K562 (cell line): ENCODE measurements around the gene SPATA33. TPM values are rescaled to one million over a fixed set of nuclear protein-coding genes. Genes with fewer than 3 reads are reported as not detected.
A peak's percentile ranks its signal among the peaks of the same experiment; 100 is the strongest.

Experiments used
- ATF2 ChIP-seq: sonication (generic); formaldehyde crosslinking; IDR thresholded peaks from 2 replicates; pipeline ENCODE4 v1.8.1; 2022; ENCODE audit warnings: missing genetic modification reagents
- CTCFL ChIP-seq: IDR thresholded peaks from 2 replicates; pipeline ENCODE4 v1.6.1; 2011; ENCODE audit warnings: borderline replicate concordance, low read depth, mild to moderate bottlenecking, moderate library complexity, low read length; ENCODE audit not compliant: insufficient read depth, poor library complexity, severe bottlenecking
- FIP1L1 ChIP-seq: fragments of 200-400 bp; formaldehyde crosslinking; IDR thresholded peaks from 2 replicates; pipeline ENCODE4 v1.6.1; 2018; ENCODE audit warnings: mild to moderate bottlenecking, low read depth, low read length; ENCODE audit not compliant: poor library complexity, severe bottlenecking
- GABPB1 ChIP-seq: sonication (generic); formaldehyde crosslinking; IDR thresholded peaks from 2 replicates; pipeline ENCODE4 v1.8.0; 2022; ENCODE audit warnings: mild to moderate bottlenecking, missing genetic modification reagents
- GTF2F1 ChIP-seq: IDR thresholded peaks from 2 replicates; pipeline ENCODE4 v1.6.1; 2011; ENCODE audit warnings: low read depth, low read length, improper control_type of control experiment
- HDAC2 ChIP-seq: fragments of 450-650 bp; IDR thresholded peaks from 2 replicates; pipeline ENCODE4 v1.6.1; 2016; ENCODE audit warnings: mild to moderate bottlenecking
- HLTF ChIP-seq: fragments of 450-650 bp; IDR thresholded peaks from 2 replicates; pipeline ENCODE4 v1.6.1; 2016
- HMG20B ChIP-seq: fragments of 250-450 bp; sonication (Bioruptor Pico); IDR thresholded peaks from 2 replicates; pipeline ENCODE4 v1.5.0; 2021; ENCODE audit warnings: mild to moderate bottlenecking
- HMGXB4 ChIP-seq: sonication (generic); formaldehyde crosslinking; IDR thresholded peaks from 2 replicates; pipeline ENCODE4 v1.8.1; 2023; ENCODE audit warnings: mild to moderate bottlenecking, missing genetic modification reagents
- LCOR ChIP-seq: sonication (generic); formaldehyde crosslinking; IDR thresholded peaks from 2 replicates; pipeline ENCODE4 v1.8.0; 2022; ENCODE audit warnings: mild to moderate bottlenecking, missing genetic modification reagents
- MAX ChIP-seq: sonication (generic); formaldehyde crosslinking; IDR thresholded peaks from 2 replicates; pipeline ENCODE4 v1.9.0; 2022; ENCODE audit warnings: mild to moderate bottlenecking, missing genetic modification reagents
- NFATC3 ChIP-seq: fragments of 450-650 bp; IDR thresholded peaks from 2 replicates; pipeline ENCODE4 v1.6.1; 2017; ENCODE audit warnings: mild to moderate bottlenecking
- NR3C1 ChIP-seq: sonication (generic); formaldehyde crosslinking; IDR thresholded peaks from 2 replicates; pipeline ENCODE4 v1.8.1; 2022; ENCODE audit warnings: missing genetic modification reagents
- PML ChIP-seq: IDR thresholded peaks from 2 replicates; pipeline ENCODE4 v1.6.1; 2012; ENCODE audit warnings: low read length, inconsistent platforms
- RBBP5 ChIP-seq: fragments of 200-600 bp; sonication (generic); IDR thresholded peaks from 2 replicates; pipeline ENCODE4 v1.6.1; 2012; ENCODE audit warnings: borderline replicate concordance, mild to moderate bottlenecking, low read length, control low read depth, inconsistent platforms; ENCODE audit not compliant: insufficient read depth, poor library complexity, severe bottlenecking
- RBM22 ChIP-seq: fragments of 200-400 bp; formaldehyde crosslinking; IDR thresholded peaks from 2 replicates; pipeline ENCODE4 v1.6.1; 2018; ENCODE audit warnings: low read length, low read depth; ENCODE audit not compliant: poor library complexity, severe bottlenecking
- RNF219 ChIP-seq: fragments of 250-450 bp; sonication (Bioruptor Pico); IDR thresholded peaks from 2 replicates; pipeline ENCODE4 v1.5.0; 2022; ENCODE audit warnings: mild to moderate bottlenecking
- THRAP3 ChIP-seq: fragments of 450-650 bp; IDR thresholded peaks from 2 replicates; pipeline ENCODE4 v1.6.1; 2016; ENCODE audit warnings: mild to moderate bottlenecking, inconsistent platforms, borderline replicate concordance
- ZNF586 ChIP-seq: fragments of 450-650 bp; formaldehyde crosslinking; conservative IDR thresholded peaks from 2 replicates; pipeline ENCODE4 v1.4.0; 2020; ENCODE audit warnings: mild to moderate bottlenecking, moderate library complexity
- ZNF79 ChIP-seq: fragments of 250-450 bp; sonication (Bioruptor Pico); IDR thresholded peaks from 2 replicates; pipeline ENCODE4 v1.4.0; 2020; ENCODE audit warnings: low read depth, mild to moderate bottlenecking, moderate library complexity
- polyA plus RNA-seq, 8 experiments: library from polyadenylated mRNA; depleted of rRNA in 4 of 8; stranded (reverse) in 5 of 8; unstranded in 3 of 8; fragments of >200 nt; fragmentation: Nextera tagmentation in 2 of 8; fragmentation: Illumina TruSeq in 1 of 8; extraction: Ambion mirVana in 2 of 8; extraction: Trizol in 1 of 8; gene quantifications; 2 replicates each; pipeline versions ENCODE4 v1.2.1 to v1.2.3, GENCODE V29; 2011 to 2014; ENCODE audit warnings: inconsistent platforms in 1 of 8, missing spikeins in 1 of 8
- total RNA-seq, 7 experiments: library from RNA; depleted of rRNA in 6 of 7; stranded (reverse); fragments of >200 nt in 6 of 7; fragmentation: Illumina TruSeq in 2 of 7; extraction: Trizol in 2 of 7; gene quantifications; 2 replicates each; pipeline versions ENCODE4 v1.2.1 to v1.2.3, GENCODE V29; 2011 to 2021; ENCODE audit warnings: low replicate concordance in 1 of 7

SPATA33 gene
- total and polyA plus RNA-seq, 9 of the 15 experiments (the other 6 are each of a cell fraction or from before 2014, with no cell fraction given) = 4.0 to 20.0 (median 11.8) TPM

- TF ChIP-seq MAX (peak; percentile 72; the same call in 1 of the 2 replicates), HMGXB4 (CRISPR knock-in tag) (0 out of 2 replicates have a peak, but pooled peaks have one; percentile 70), PML (0 out of 2 replicates have a peak, but pooled peaks have one; percentile 1), HDAC2 (no peak), ATF2 (CRISPR knock-in tag) (no peak), THRAP3 (no peak), NR3C1 (CRISPR knock-in tag) (no peak), RBM22 (no peak), LCOR (no peak), RBBP5 (no peak), ZNF586 (CRISPR knock-in tag) (no peak), RNF219 (CRISPR knock-in tag) (no peak), GABPB1 (CRISPR knock-in tag) (peak; percentile 46; the same call in 1 of the 2 replicates), GTF2F1 (no peak), ZNF79 (CRISPR knock-in tag) (no peak), HMG20B (CRISPR knock-in tag) (no peak), CTCFL (no peak), HLTF (no peak), NFATC3 (no peak), FIP1L1 (no peak)
Measured at GRCh38 chr16:89687092-89687940, 29.7 kb downstream of the SPATA33 start (continued).
